ENCODE data around the gene CEND1.

DNA sequence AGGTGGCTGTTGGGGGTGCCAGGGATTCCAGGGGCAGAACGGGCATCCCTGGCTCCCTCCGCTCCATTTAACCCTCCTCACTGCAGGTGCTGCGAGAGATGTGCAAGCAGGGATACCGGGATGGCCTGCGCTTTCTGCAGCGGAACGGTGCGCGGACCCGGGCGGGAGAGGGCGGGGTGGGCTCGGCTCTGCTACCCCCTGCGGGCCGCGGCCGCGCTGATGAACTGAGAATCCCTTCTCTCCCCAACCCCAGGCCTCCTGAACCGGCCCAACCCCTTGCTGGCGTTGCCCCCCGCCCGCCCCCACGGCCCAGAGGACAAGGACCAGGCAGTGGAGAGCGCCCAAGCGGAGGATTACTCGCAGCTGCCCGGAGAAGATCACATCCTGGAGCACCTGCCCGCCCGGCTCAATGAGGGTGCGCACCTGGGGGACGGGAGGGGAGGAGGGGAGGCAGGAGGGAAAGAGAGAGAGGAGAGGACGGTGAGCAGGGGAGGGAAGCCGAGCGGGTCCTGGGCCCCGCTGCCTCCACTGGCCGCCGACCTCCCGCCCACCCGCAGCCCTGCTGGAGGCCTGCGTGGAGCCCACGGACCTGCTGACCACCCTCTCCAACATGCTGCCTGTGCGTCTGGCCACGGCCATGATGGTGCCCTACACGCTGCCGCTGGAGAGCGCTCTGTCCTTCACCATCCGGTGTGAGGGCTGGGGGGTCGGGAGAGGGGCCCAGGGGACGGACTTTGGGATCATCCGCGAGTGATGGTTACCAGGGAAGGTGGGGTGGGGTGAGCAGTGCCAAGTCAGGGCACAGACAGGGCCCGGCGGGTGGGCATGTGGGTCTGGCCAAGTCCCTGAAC lies 33.8 kb upstream of the CEND1 start:
- TF ChIP-seq YY1 (IDR thresholded peaks at IDR 0.05; ENCODE audit: insufficient read depth, insufficient read length): no peak
- no peak for TF ChIP-seq ZNF274 (IDR thresholded peaks at IDR 0.05; ENCODE audit: low read depth, low read length)
- no peak for TF ChIP-seq SUZ12 (IDR thresholded peaks at IDR 0.05; ENCODE audit: extremely low read depth, insufficient read depth, insufficient read length)

Data from NT2/D1 (cell line).